WERI-Rb-1 (cell line): ENCODE results near the gene RALGPS1.
A peak's percentile ranks its signal among the peaks of the same experiment; 100 is the strongest.

Experiments used
- DNase-seq: peaks from one replicate; pipeline ENCODE4 v3.0.0-alpha.2; 2020
- H3K27ac ChIP-seq: fragments of 250-450 bp; sonication (Bioruptor Pico); 2 replicates; pipeline ENCODE4 v1.5.1; 2020; ENCODE audit warnings: mild to moderate bottlenecking, moderate library complexity
- H3K27me3 ChIP-seq: fragments of 250-450 bp; sonication (Bioruptor Pico); 2 replicates; pipeline ENCODE4 v1.5.1; 2021; ENCODE audit warnings: mild to moderate bottlenecking, low read depth, moderate library complexity; ENCODE audit not compliant: insufficient read depth, severe bottlenecking
- H3K36me3 ChIP-seq: fragments of 250-450 bp; sonication (Bioruptor Pico); 2 replicates; pipeline ENCODE4 v1.5.1; 2020; ENCODE audit warnings: mild to moderate bottlenecking, moderate library complexity
- H3K4me3 ChIP-seq: 2 replicates; pipeline ENCODE4 v1.5.1; 2011; ENCODE audit warnings: low read depth, mild to moderate bottlenecking, control low read depth, low read length
- H3K9me3 ChIP-seq: fragments of 250-450 bp; sonication (Bioruptor Pico); 2 replicates; pipeline ENCODE4 v1.5.1; 2021; ENCODE audit warnings: mild to moderate bottlenecking, moderate library complexity; ENCODE audit not compliant: severe bottlenecking
- TF ChIP-seq, protein P1 (sequence below): IDR thresholded peaks from 2 replicates; pipeline ENCODE4 v1.5.1; 2011; ENCODE audit warnings: low read depth, mild to moderate bottlenecking, control low read depth, inconsistent platforms, low read length

Gene RALGPS1

DNA sequence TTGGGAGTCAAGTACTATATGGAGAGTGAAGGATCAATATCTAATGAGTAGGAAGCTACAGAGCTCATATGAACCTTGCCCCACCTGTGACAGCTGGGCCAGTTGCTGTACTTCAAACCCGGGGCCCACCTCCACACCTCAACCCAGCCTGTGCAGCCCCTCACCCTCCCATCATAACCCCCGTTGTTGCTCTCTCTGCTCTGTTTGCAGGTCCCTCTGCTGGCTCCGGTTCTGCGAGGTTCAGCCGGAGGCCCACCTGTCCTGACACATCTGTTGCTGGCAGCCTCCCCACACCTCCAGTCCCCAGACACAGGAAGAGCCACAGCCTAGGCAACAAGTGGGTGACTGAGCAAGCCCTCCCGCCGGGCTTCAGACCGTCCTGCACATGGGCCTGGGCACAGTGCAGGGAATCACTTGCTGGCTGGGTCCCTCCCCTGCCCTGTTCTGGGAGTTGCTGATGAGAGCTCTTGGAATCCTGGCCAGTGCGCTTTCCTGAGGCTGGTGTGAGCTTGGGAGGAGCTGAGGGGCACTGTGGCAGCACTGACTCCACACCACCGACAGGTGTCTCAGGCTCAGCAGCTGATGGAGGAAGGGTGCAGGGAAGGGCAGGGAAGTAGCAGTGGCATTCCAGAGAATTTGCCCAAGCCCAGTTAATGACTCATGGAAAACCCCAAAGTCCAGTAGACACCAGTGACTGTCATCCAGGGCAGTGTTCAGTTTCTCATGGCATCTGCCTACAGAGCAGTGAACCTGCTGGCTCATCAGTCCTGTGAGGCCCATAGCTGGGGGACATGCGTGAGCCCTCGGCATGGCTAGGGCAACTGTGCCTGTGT is 280.5 kb downstream of the RALGPS1 start:
- no peaks in the 10 kb centered on the region for H3K36me3 ChIP-seq
- no peak overlapping the region for H3K4me3 ChIP-seq
- no peak overlapping the region for H3K27ac ChIP-seq
- TF ChIP-seq, protein P1, sequence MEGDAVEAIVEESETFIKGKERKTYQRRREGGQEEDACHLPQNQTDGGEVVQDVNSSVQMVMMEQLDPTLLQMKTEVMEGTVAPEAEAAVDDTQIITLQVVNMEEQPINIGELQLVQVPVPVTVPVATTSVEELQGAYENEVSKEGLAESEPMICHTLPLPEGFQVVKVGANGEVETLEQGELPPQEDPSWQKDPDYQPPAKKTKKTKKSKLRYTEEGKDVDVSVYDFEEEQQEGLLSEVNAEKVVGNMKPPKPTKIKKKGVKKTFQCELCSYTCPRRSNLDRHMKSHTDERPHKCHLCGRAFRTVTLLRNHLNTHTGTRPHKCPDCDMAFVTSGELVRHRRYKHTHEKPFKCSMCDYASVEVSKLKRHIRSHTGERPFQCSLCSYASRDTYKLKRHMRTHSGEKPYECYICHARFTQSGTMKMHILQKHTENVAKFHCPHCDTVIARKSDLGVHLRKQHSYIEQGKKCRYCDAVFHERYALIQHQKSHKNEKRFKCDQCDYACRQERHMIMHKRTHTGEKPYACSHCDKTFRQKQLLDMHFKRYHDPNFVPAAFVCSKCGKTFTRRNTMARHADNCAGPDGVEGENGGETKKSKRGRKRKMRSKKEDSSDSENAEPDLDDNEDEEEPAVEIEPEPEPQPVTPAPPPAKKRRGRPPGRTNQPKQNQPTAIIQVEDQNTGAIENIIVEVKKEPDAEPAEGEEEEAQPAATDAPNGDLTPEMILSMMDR: 0 out of 2 replicates have a peak, but pooled peaks have one; percentile 22
- no peaks in the 10 kb centered on the region for H3K9me3 ChIP-seq
- no peaks in the 10 kb centered on the region for H3K27me3 ChIP-seq
- DNase-seq: no peak

DNA sequence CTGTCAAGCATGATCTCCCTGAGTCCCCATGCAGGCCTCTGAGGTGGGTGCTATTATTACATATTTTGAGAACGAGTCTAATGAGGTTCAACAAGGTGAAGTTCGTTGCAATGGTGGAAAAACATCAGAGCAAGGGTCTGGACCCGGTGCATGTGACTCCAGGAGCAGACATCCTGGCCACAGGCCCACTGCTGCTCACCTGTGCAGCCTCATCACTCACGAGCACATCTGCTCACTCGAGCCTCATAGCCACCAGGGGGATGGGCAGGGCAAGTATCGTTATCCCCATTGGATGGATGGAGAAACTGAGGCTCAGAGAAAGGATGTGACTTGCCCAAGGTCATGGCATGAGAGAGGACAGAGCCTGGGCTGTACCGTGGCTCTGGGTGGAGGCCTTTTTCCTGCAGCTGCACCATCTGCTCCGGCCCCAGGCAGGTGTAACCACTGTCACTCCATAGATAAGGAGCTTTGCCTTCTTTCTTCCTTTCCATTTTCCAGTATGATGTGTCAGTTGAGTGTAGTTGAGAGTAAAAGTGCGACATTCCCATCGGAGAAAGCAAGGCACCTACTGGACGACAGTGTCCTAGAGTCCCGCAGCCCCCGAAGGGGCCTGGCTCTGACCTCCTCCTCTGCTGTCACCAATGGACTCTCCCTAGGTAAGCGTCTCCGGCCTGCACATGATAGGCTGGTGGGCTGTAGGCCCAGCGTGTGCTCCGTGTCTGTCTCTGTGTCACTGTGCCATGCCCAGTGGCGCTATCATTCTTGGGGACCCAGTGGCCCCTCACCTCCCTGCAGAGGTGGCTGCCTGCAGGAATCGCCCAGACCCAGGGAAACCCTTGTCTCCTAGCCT is 281.6 kb downstream of the RALGPS1 start:
- H3K36me3 ChIP-seq: no peaks in the 10 kb centered on the region

DNA sequence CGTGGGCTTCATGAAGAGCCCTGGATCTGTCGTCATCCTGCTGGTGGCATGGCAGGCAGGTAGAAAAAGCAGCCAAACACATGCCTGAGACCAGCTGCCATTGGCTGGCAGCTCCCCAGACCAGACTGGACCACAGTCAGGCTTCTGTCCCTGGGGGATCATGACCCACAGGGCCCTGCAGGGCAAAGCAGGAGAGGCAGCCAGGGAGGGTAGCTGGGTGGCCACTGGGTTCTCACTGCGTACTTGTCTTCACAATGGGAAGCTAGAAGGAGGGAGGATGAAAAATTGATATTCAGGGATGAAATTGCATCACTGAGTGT is 282.2 kb downstream of the RALGPS1 start:
- no peaks in the 10 kb centered on the region for H3K36me3 ChIP-seq
- H3K4me3 ChIP-seq: no peak overlapping the region
- TF ChIP-seq, protein P1: no peak
- no peak for DNase-seq
- H3K27ac ChIP-seq: no peak overlapping the region
- H3K27me3 ChIP-seq: no peaks in the 10 kb centered on the region
- no peaks in the 10 kb centered on the region for H3K9me3 ChIP-seq

More for the DNA sequence above, 281.6 kb downstream of the RALGPS1 start:
- Histone ChIP-seq H3K27ac (no peak overlapping the region), H3K4me3 (no peak overlapping the region), H3K27me3 (no peaks in the 10 kb centered on the region), H3K9me3 (no peaks in the 10 kb centered on the region)
- TF ChIP-seq, protein P1: no peak
- no peak for DNase-seq

DNA sequence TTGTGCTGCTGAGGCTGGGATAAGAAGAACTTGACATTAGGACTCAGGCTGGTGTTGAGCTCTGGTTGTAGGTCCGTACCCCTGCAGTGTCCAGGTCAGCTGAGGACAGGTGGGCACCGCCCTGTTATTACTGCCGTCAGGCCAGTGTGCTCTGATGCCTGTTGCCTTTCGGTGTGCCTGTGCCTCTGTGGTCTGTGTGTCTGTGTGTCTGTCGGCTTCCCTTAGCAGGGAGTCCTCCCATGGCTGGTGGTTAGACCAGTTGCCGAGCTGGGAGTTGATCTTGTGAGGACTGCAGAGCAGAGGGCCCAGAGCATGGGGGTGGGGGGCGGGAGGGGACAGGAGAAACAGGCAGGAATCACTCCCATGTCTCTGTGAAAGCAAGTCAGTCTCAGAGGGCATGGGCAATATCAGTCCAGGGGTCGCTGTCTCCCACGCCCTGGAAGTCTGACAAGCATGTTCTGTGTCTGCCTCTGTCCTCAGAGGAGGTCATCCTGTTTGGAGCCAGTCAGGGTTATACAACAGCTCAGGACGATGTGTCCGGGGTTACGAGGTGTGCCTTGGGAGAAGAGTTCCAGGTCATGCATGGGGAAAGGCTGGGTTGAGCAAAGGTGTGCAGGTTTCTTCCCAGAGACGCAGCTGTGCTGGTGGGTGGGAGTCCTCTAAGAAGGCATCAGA is 282.7 kb downstream of the RALGPS1 start:
- Histone ChIP-seq H3K27ac (no peak overlapping the region), H3K4me3 (no peak overlapping the region), H3K9me3 (no peaks in the 10 kb centered on the region), H3K36me3 (no peaks in the 10 kb centered on the region), H3K27me3 (no peaks in the 10 kb centered on the region)
- TF ChIP-seq, protein P1: no peak
- DNase-seq: no peak

DNA sequence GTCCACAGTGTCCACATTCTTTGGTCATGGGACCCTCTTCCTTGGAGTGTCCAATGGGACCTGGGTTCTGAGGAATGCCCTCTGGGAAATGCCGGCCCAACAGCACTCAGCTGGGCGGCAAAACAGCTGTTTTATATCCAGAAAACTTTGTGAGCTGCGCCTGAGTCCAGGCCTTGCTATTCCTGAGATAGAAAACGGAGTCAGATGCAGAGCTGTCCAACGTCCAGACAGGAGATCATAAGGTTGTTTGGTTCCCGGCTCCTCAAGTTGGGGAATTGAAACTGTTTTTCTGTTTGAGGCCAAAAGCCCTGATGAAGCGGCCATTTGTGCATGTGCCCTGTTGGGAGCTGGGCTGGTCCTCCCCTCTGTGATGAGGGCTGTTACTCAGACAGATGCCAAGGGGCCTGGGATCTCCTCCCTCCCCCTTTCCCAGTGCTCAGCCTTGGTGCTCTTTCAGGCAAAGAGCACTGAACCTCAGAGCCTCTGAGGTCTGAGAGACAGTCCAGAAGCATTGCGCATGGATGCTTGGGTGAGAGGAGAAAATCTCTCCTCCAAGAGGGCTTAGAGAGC is 283.4 kb downstream of the RALGPS1 start:
- Histone ChIP-seq H3K4me3 (no peak overlapping the region), H3K27me3 (no peaks in the 10 kb centered on the region), H3K27ac (no peak overlapping the region; the same call in 1 of the 2 replicates), H3K36me3 (no peaks in the 10 kb centered on the region), H3K9me3 (no peaks in the 10 kb centered on the region)
- no peak for DNase-seq
- TF ChIP-seq, protein P1: no peak
